Epithelial cell of proximal tubule (primary cell): ENCODE results near the gene HSPA12B. TPM values are rescaled to one million over a fixed set of nuclear protein-coding genes. Genes with fewer than 3 reads are reported as not detected.

Experiments
- DNase-seq: peaks from one replicate; pipeline ENCODE4 v3.0.0-alpha.2; 2011; ENCODE audit warnings: low read depth
- H3K4me3 ChIP-seq: 2 replicates; pipeline ENCODE4 v1.5.1; 2011; ENCODE audit warnings: low read depth, mild to moderate bottlenecking, low read length
- total RNA-seq: library from RNA; depleted of rRNA; stranded (reverse); fragments of >200 nt; gene quantifications from 2 replicates; pipeline ENCODE4 v1.2.3, GENCODE V29; 2015
- TF ChIP-seq, protein P1 (sequence below): conservative IDR thresholded peaks from 2 replicates; pipeline ENCODE4 v1.5.1; 2012; ENCODE audit warnings: low read depth, mild to moderate bottlenecking, low read length

The HSPA12B gene, protein sequence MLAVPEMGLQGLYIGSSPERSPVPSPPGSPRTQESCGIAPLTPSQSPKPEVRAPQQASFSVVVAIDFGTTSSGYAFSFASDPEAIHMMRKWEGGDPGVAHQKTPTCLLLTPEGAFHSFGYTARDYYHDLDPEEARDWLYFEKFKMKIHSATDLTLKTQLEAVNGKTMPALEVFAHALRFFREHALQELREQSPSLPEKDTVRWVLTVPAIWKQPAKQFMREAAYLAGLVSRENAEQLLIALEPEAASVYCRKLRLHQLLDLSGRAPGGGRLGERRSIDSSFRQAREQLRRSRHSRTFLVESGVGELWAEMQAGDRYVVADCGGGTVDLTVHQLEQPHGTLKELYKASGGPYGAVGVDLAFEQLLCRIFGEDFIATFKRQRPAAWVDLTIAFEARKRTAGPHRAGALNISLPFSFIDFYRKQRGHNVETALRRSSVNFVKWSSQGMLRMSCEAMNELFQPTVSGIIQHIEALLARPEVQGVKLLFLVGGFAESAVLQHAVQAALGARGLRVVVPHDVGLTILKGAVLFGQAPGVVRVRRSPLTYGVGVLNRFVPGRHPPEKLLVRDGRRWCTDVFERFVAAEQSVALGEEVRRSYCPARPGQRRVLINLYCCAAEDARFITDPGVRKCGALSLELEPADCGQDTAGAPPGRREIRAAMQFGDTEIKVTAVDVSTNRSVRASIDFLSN
- not detected in 2 replicates for total RNA-seq

DNA sequence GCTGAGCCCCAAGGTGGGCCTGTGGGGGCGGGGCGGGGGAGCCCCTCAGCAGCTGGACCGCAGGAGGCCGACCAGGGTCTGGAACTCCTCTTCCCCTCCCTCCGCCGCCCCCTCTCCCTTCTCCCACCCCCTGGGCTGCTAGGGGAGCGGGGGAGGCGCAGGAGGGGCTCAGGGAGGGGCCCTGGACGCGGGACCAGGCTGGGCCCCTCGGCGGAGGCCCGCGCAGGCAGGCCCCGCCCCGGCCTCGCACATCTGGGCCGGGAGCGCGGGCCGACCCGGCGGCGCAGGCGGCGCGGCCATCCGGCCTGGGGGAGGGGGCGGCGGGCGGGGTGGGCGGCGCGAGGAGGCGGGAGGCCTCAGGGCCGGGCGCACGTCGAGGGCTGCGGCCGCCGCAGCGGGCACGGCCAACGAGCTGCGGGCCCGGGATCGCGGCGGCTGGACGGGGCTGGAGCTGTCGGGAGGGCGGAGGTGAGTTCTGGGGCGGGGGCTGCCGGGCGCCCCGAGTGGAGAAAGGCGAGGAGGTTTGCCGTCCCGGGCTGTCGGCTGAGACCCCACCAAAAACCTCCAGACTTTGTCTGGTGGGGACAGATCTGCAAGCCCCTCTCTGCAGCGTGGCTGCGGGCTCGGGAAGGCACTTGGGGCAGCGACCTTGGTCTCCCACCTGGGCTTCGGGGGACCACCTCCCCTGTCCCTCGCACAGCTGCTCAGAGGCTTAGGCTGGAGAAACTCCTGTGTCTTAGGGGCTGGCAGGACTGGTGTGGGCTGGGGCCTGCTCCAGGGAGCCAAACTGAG lies at the start of gene HSPA12B:
TSS of gene HSPA12B (plus strand) at position 359 of the 792 bp plus-strand sequence. CDS start 5,990 bp downstream, outside the sequence.
- H3K4me3 ChIP-seq: no peak within 1 kb of the TSS
- no peak for DNase-seq
- TF ChIP-seq, protein P1, sequence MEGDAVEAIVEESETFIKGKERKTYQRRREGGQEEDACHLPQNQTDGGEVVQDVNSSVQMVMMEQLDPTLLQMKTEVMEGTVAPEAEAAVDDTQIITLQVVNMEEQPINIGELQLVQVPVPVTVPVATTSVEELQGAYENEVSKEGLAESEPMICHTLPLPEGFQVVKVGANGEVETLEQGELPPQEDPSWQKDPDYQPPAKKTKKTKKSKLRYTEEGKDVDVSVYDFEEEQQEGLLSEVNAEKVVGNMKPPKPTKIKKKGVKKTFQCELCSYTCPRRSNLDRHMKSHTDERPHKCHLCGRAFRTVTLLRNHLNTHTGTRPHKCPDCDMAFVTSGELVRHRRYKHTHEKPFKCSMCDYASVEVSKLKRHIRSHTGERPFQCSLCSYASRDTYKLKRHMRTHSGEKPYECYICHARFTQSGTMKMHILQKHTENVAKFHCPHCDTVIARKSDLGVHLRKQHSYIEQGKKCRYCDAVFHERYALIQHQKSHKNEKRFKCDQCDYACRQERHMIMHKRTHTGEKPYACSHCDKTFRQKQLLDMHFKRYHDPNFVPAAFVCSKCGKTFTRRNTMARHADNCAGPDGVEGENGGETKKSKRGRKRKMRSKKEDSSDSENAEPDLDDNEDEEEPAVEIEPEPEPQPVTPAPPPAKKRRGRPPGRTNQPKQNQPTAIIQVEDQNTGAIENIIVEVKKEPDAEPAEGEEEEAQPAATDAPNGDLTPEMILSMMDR: no peak

DNA sequence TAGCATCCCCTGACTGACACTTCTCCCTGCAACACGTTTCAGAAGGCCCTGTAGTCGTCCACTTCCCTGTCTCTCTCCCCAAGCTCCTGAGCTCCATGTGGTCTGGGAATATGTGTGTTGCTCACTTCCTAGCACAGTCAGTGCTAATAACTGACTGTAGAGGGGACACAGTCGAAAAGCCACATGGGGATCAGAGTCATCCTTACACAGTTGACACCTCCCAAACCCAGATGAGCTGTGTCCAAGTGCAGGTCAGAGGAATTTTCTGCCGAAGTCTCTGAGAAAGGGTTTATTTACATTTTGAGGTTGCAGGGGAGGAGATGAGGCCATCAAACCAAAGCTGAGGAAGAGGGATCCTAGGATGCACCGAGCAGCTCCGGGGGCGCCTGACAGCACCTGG lies 47.1 kb upstream of the HSPA12B start:
- DNase-seq: no peak
- H3K4me3 ChIP-seq: no peak overlapping the region
- TF ChIP-seq, protein P1: no peak

DNA sequence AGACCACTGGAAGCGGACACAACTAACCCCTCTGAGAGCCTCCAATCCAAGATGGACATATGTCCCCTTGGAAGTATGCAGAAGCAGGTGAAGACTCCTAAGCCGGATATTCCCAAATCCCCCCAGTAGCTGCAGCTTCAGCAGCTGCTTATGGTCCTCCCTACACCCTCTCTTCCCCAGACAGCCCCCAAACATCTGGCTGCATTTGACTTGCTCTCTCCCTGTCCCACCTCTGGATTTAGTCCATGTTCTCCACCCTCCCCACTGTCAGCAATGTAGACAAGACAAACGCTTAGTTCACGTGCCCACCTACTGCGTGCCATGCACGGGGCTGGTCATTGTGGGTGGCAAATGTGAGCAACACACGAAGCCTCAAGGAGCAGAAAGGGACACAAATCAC lies 46.1 kb upstream of the HSPA12B start:
- no peak overlapping the region for H3K4me3 ChIP-seq
- TF ChIP-seq, protein P1: no peak
- no peak for DNase-seq

DNA sequence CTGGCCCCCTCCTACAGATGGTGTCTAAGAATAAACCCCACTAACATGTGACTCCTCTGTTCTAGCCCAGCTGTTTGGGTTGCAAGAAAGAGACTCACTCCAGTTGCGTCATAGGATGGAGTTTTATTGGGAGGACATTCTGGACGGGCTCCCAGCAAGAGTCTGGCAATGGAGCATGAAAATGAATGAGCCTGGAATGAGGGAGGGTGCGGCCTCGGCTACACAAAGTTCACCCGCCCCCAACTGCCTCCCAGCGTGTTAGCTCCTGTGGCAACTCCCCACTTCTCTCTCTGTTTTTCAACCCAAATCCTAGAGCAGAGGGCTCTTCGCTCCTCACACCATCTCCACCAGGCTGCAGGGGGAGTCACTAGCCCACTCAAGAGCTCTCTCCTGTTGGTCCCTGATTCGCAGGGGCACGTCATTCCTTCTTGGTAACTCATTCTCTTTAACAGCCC lies 45.6 kb upstream of the HSPA12B start:
- TF ChIP-seq, protein P1: peak; percentile 15
- peak; percentile 64 for DNase-seq

DNA sequence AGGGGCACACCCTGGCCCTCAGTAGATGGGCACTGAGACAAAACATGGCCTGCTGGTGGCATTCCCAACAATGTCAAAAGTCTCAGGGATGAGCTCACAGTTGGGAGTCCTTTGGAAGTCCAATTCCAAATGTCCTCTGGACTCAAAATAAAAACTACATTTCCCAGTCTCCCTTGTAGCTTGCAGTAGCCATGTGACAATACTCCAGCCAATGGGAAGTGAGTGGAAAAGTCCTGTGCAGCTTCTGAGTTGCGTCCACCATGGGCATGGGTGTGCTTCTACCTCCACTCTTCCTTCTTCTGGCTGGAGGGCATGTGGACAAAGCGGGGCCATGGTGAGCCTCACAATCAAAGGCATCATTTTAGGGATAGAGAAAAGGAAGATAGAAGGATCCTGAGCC lies 44.8 kb upstream of the HSPA12B start:
- no peak for DNase-seq
- no peak overlapping the region for H3K4me3 ChIP-seq
- TF ChIP-seq, protein P1: no peak

More for the DNA sequence above, 45.6 kb upstream of the HSPA12B start:
- no peak overlapping the region for H3K4me3 ChIP-seq

DNA sequence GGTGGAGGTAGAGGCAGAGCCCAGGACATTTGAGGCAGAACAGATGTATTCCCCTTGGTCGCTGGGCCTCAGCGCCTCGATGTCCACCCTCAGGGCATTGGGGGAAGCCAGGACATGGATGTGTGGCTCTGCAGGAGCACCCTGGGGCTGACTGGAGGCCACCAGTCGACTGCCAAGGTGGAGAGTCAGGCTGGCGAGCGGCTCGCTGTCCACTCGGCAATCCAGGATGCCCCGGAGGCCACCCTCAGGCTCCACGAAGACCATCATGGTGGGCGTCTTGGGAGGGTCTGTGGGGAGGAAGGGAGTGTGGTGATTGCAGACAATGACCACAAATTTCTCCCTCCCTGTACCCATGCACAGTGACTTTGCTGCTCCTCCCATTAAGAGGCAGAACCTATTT lies 42.5 kb upstream of the HSPA12B start:
- DNase-seq: no peak
- TF ChIP-seq, protein P1: no peak
- no peak overlapping the region for H3K4me3 ChIP-seq
